Measurements from ENCODE around the gene DNAAF9. TPM values are rescaled to one million over a fixed set of nuclear protein-coding genes. Genes with fewer than 3 reads are reported as not detected.

Gene DNAAF9
- total and polyA plus RNA-seq, 2 experiments from 2014 or later = 11.8 to 16.9 TPM

DNA sequence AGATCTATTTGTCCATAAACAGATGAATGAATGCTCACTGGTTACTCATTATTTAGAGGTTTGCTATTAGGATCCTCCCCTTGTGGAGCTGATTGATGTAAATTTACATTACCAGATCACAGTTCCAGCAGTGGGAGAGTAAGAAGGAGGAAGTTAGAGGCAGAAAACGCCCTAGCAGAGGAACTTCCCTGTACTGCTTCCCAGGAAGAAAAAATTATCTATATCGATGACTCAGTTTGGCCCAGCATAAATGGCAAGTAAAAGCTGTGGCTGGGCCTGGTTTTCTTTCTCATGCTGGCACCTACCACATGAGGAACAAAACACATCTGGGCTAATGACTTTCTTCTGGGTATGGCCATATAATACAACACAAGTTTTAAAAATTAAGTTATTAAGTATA lies 35.7 kb downstream of the DNAAF9 start:
- H3K27ac ChIP-seq = no peak overlapping the region
- no peak for DNase-seq (ENCODE audit: low read depth in 1 of 2, low spot score in 1 of 2)
- H3K4me3 ChIP-seq = no peak overlapping the region
- no peaks in the 10 kb centered on the region for H3K27me3 ChIP-seq
- no peaks in the 10 kb centered on the region for H3K9me3 ChIP-seq (ENCODE audit: low read depth)
- TF ChIP-seq, protein P1, sequence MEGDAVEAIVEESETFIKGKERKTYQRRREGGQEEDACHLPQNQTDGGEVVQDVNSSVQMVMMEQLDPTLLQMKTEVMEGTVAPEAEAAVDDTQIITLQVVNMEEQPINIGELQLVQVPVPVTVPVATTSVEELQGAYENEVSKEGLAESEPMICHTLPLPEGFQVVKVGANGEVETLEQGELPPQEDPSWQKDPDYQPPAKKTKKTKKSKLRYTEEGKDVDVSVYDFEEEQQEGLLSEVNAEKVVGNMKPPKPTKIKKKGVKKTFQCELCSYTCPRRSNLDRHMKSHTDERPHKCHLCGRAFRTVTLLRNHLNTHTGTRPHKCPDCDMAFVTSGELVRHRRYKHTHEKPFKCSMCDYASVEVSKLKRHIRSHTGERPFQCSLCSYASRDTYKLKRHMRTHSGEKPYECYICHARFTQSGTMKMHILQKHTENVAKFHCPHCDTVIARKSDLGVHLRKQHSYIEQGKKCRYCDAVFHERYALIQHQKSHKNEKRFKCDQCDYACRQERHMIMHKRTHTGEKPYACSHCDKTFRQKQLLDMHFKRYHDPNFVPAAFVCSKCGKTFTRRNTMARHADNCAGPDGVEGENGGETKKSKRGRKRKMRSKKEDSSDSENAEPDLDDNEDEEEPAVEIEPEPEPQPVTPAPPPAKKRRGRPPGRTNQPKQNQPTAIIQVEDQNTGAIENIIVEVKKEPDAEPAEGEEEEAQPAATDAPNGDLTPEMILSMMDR (IDR thresholded peaks at IDR 0.05; ENCODE audit: low read depth, low read length) = no peak
- H3K36me3 ChIP-seq = peaks cover 34% of the 10 kb centered on the region
- H3K4me1 ChIP-seq (ENCODE audit: low read depth) = no peaks in the 10 kb centered on the region

DNA sequence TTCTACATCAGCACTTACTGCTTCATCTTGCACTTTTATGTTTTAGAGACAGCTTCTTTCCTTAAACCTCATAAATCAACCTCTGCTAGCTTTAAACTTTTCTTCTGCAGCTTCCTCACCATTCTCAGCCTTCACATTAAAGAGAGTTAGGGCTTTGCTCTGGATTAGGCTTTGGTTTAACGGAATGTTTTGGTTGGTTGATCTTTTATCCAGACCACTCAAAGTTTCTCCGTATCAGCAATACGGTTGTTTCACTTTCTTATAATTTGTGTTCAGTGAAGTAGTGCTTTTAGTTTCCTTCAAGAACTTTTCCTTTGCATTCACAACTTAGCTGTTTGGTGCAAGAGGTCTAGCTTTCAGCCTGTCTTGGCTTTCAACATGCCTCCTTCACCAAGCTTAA lies 40.4 kb downstream of the DNAAF9 start:
- Histone ChIP-seq H3K4me1 (ENCODE audit: low read depth) (no peaks in the 10 kb centered on the region), H3K27ac (no peak overlapping the region), H3K4me3 (no peak overlapping the region), H3K36me3 (peaks cover 5% of the 10 kb centered on the region), H3K9me3 (ENCODE audit: low read depth) (no peaks in the 10 kb centered on the region), H3K27me3 (no peaks in the 10 kb centered on the region)
- TF ChIP-seq, protein P1 (IDR thresholded peaks at IDR 0.05; ENCODE audit: low read depth, low read length) = no peak
- no peak for DNase-seq (ENCODE audit: low read depth in 1 of 2, low spot score in 1 of 2)

DNA sequence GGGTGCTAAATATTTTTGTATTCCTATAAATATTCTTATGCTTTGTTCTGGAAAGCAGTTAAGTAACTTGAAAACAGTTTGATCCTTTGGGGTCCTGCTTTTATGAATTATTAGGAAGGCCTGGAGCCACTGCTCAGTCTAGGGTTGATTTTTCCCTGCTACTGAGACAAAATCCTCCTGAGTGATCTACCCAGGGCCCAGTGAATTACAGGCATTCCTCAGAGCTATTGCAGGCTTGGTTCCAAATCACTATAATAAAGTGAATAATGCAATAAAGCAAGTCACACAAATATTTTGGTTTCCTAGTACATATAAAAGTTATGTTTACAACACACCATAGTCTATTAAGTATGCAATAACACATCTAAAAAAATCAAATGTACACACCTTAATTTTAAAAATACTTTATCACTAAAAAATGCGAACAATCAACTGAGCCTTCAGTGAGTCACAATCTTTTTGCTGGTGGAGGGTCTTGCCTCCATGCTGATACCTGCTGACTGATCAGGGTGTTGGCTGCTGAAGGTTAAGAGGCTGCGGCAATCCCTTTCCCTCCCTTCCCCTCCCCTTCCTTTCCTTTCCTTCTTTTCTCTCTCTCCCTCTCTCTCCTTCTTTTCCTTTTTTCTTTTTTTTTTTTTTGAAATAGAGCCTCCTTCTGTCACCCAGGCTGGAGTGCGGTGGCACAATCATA lies 43.0 kb downstream of the DNAAF9 start:
- no peak for DNase-seq (ENCODE audit: low read depth in 1 of 2, low spot score in 1 of 2)
- H3K27me3 ChIP-seq = no peaks in the 10 kb centered on the region
- peaks cover 7% of the 10 kb centered on the region for H3K4me1 ChIP-seq (ENCODE audit: low read depth)
- H3K27ac ChIP-seq = no peak overlapping the region
- no peaks in the 10 kb centered on the region for H3K9me3 ChIP-seq (ENCODE audit: low read depth)
- H3K36me3 ChIP-seq = no peaks in the 10 kb centered on the region
- no peak overlapping the region for H3K4me3 ChIP-seq
- TF ChIP-seq, protein P1 (IDR thresholded peaks at IDR 0.05; ENCODE audit: low read depth, low read length) = no peak

DNA sequence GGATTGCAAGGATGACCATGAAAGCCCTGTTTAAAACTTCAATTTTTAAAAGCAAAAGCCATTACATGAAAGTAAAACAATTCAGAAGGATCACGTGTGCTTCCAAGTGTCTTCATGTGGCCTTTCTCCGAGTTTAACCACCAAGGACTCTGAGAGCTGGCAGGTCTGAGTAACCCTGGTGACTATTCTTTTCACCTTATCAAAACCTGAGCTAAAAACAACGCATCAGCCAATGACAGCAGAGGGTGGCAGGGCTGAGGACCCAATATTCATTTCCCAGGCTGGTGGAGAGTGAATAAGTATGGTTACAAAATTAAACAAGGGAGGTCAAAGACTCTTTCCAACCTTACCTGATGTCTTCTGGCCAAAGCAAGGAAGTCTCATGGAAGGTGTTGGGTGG lies 46.7 kb downstream of the DNAAF9 start:
- H3K27me3 ChIP-seq = no peaks in the 10 kb centered on the region
- H3K4me1 ChIP-seq (ENCODE audit: low read depth) = peaks cover 7% of the 10 kb centered on the region
- H3K36me3 ChIP-seq = no peaks in the 10 kb centered on the region
- no peak for DNase-seq (ENCODE audit: low read depth in 1 of 2, low spot score in 1 of 2)
- TF ChIP-seq, protein P1 (IDR thresholded peaks at IDR 0.05; ENCODE audit: low read depth, low read length) = no peak
- no peaks in the 10 kb centered on the region for H3K9me3 ChIP-seq (ENCODE audit: low read depth)
- no peak overlapping the region for H3K4me3 ChIP-seq
- no peak overlapping the region for H3K27ac ChIP-seq

DNA sequence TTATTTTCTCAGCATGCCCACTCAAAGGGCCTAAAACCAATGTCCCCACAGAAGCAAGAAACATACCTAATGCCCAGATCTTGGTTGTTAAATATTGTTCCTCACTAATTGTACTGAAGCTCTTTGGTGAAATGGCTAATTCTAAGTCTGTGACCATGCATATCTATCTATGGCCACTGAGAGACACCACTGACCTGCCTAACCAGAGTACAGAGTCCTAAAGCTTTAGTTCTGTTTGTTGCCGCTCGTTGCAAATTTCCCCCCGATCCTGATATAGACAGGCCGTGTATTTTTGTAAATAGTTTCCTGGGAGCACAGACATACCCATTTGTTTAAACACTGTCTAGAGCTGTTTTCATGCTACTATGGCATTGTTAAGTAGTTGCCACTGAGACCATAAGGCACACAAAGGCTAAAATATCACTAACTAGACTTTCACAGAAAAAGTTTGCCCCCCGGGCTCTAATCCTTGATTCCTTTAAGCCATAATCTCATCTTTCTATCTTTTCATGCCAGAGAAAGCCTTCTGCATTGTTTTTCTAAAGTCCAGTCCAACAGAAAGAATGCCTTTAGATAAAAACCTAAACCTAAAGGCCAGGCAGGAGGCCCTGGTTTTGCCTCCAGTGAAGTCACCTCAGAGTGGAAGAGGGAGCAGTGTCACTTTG lies 48.7 kb downstream of the DNAAF9 start:
- no peak overlapping the region for H3K27ac ChIP-seq
- no peak for DNase-seq (ENCODE audit: low read depth in 1 of 2, low spot score in 1 of 2)
- TF ChIP-seq, protein P1 (IDR thresholded peaks at IDR 0.05; ENCODE audit: low read depth, low read length) = no peak

More for the DNA sequence above, 48.7 kb downstream of the DNAAF9 start:
- no peaks in the 10 kb centered on the region for H3K27me3 ChIP-seq
- H3K4me3 ChIP-seq = no peak overlapping the region
- no peaks in the 10 kb centered on the region for H3K36me3 ChIP-seq
- no peaks in the 10 kb centered on the region for H3K9me3 ChIP-seq (ENCODE audit: low read depth)
- peaks cover 7% of the 10 kb centered on the region for H3K4me1 ChIP-seq (ENCODE audit: low read depth)

Other genes starting within 250 kb of the DNAAF9 start
- 9.5 and 14.6 TPM in 2 replicates for gene FASTKD5, start 247.8 kb downstream of the DNAAF9 start, total RNA-seq
- gene FASTKD5, start 247.8 kb downstream of the DNAAF9 start, polyA plus RNA-seq = 12.3 and 21.4 TPM in 2 replicates
- 7.7 and 11.0 TPM in 2 replicates for gene UBOX5, start 247.8 kb downstream of the DNAAF9 start, total RNA-seq
- gene UBOX5, start 247.8 kb downstream of the DNAAF9 start, polyA plus RNA-seq = 8.0 and 12.1 TPM in 2 replicates
- gene LZTS3, start 234.1 kb downstream of the DNAAF9 start, total RNA-seq = 20.5 and 30.9 TPM in 2 replicates
- 14.5 and 15.7 TPM in 2 replicates for gene LZTS3, start 234.1 kb downstream of the DNAAF9 start, polyA plus RNA-seq
- 57.6 and 107 TPM in 2 replicates for gene DDRGK1, start 203.0 kb downstream of the DNAAF9 start, total RNA-seq
- 48.1 and 81.6 TPM in 2 replicates for gene DDRGK1, start 203.0 kb downstream of the DNAAF9 start, polyA plus RNA-seq
- 33.8 and 56.5 TPM in 2 replicates for gene ITPA, start 198.2 kb downstream of the DNAAF9 start, total RNA-seq
- gene ITPA, start 198.2 kb downstream of the DNAAF9 start, polyA plus RNA-seq = 54.5 and 74.1 TPM in 2 replicates
- gene SLC4A11, start 168.5 kb downstream of the DNAAF9 start, total RNA-seq = 0.11 and 0.12 TPM in 2 replicates
- 0.54 TPM in 1 of 2 replicates, not detected in the other for gene SLC4A11, start 168.5 kb downstream of the DNAAF9 start, polyA plus RNA-seq
- gene ATRN, start 63.3 kb upstream of the DNAAF9 start, total RNA-seq = 26.2 and 26.8 TPM in 2 replicates
- gene ATRN, start 63.3 kb upstream of the DNAAF9 start, polyA plus RNA-seq = 12.0 and 13.6 TPM in 2 replicates

All from cardiac muscle cell (in vitro differentiated cells and primary cell).